ENCODE results near the gene TRAPPC8.

DNA sequence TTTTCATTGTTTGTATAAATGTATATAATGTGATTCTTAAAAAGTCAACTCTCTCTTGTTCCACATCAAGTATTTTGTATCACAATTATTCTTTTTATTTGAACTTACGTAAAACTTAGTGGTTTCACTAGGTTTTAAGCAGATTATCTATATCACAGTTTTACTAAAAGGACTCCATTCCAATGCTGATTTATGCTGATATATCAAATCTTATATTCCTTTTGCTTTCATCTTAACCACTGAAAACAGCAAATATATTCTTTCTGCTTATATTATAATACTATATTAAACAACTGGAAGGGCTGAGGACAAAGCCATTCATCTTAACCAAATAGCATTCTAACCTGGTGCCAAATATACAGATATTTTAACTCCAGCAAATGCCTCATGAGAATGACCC, 24.2 kb downstream of the TRAPPC8 start:
- TF ChIP-seq CTCF (IDR thresholded peaks at IDR 0.05; ENCODE audit: low read depth, low read length, poor library complexity, severe bottlenecking) (no peak), EZH2phosphoT487 (IDR thresholded peaks at IDR 0.05; ENCODE audit: borderline replicate concordance, low read length) (no peak)
